Epithelial cell of proximal tubule (primary cell): ENCODE data around the gene GRPR. TPM values are rescaled to one million over a fixed set of nuclear protein-coding genes. Genes with fewer than 3 reads are reported as not detected.

Source experiments
- DNase-seq: peaks from one replicate; pipeline ENCODE4 v3.0.0-alpha.2; 2011; ENCODE audit warnings: low read depth
- H3K4me3 ChIP-seq: 2 replicates; pipeline ENCODE4 v1.5.1; 2011; ENCODE audit warnings: low read depth, mild to moderate bottlenecking, low read length
- CTCF ChIP-seq: conservative IDR thresholded peaks from 2 replicates; pipeline ENCODE4 v1.5.1; 2012; ENCODE audit warnings: low read depth, mild to moderate bottlenecking, low read length
- total RNA-seq: library from RNA; depleted of rRNA; stranded (reverse); fragments of >200 nt; gene quantifications from 2 replicates; pipeline ENCODE4 v1.2.3, GENCODE V29; 2015

Gene GRPR
- total RNA-seq = 0.29 and 0.40 TPM in 2 replicates

- peak; percentile 75 for TF ChIP-seq CTCF
- no peak within 1 kb of the TSS for H3K4me3 ChIP-seq
These were observed at the start of gene GRPR for GRCh38 chrX:16123222-16123786. GRPR (plus strand) TSS chrX:16123565; CDS start chrX:16123954, 389 bp downstream.

GRCh38 chrX:16075087-16075486, 48.3 kb upstream of the GRPR start:
- TF ChIP-seq CTCF = no peak
- DNase-seq = no peak
- no peak overlapping the region for H3K4me3 ChIP-seq

More at GRCh38 chrX:16123222-16123786, at the start of gene GRPR:
- peak; percentile 6 for DNase-seq

GRCh38 chrX:16076834-16077233, 46.5 kb upstream of the GRPR start:
- no peak for DNase-seq
- H3K4me3 ChIP-seq = no peak overlapping the region
- TF ChIP-seq CTCF = no peak

GRCh38 chrX:16077811-16078210, 45.6 kb upstream of the GRPR start:
- no peak for TF ChIP-seq CTCF
- DNase-seq = no peak
- no peak overlapping the region for H3K4me3 ChIP-seq

GRCh38 chrX:16081357-16081756, 42.0 kb upstream of the GRPR start:
- H3K4me3 ChIP-seq = no peak overlapping the region
- DNase-seq = no peak
- no peak for TF ChIP-seq CTCF

GRCh38 chrX:16082470-16083085, 40.8 kb upstream of the GRPR start:
- no peak overlapping the region for H3K4me3 ChIP-seq
- TF ChIP-seq CTCF = no peak
- DNase-seq = no peak

- peak; percentile 49 for DNase-seq
- H3K4me3 ChIP-seq = no peak overlapping the region
- TF ChIP-seq CTCF = no peak
These were observed 36.3 kb upstream of the GRPR start for GRCh38 chrX:16087076-16087475.
